GM23338 (cell line): ENCODE measurements around the gene RIC8B.

ENCODE experiments used
- CREB1 ChIP-seq: fragments of 250-450 bp; sonication (Bioruptor Pico); IDR thresholded peaks from 2 replicates; pipeline ENCODE4 v1.5.0; 2020; ENCODE audit warnings: low read depth, mild to moderate bottlenecking, moderate library complexity
- EZH2 ChIP-seq: fragments of 200-600 bp; sonication (generic); IDR thresholded peaks from one replicate; pipeline ENCODE4 v1.8.0; 2017; ENCODE audit warnings: antibody characterized with exemption, mild to moderate bottlenecking, low read depth; ENCODE audit not compliant: unreplicated experiment
- EZH2phosphoT487 ChIP-seq: fragments of 200-600 bp; sonication (generic); IDR thresholded peaks from one replicate; pipeline ENCODE4 v1.8.1; 2018; ENCODE audit warnings: antibody characterized with exemption; ENCODE audit not compliant: unreplicated experiment
- POLR2AphosphoS5 ChIP-seq: IDR thresholded peaks from 2 replicates; pipeline ENCODE4 v1.6.1; 2016; ENCODE audit warnings: antibody characterized with exemption, low read depth
- STAT1 ChIP-seq: IDR thresholded peaks from one replicate; pipeline ENCODE4 v1.6.1; 2016; ENCODE audit warnings: antibody characterized with exemption; ENCODE audit not compliant: unreplicated experiment
- ZNF114 ChIP-seq: fragments of 250-450 bp; sonication (Bioruptor Pico); IDR thresholded peaks from 2 replicates; pipeline ENCODE4 v1.5.0; 2020; ENCODE audit warnings: mild to moderate bottlenecking, moderate library complexity
- ZNF331 ChIP-seq: fragments of 250-450 bp; sonication (Bioruptor Pico); IDR thresholded peaks from 2 replicates; pipeline ENCODE4 v1.5.0; 2020; ENCODE audit warnings: low read depth, mild to moderate bottlenecking, moderate library complexity
- TF ChIP-seq, protein P1 (sequence below), 2 experiments: fragments of 200-600 bp in 1 of 2; sonication (generic) in 1 of 2; conservative IDR thresholded peaks; 2 replicates each; pipeline versions ENCODE4 v1.5.1 to v1.6.1; 2016 to 2017; ENCODE audit warnings: antibody characterized with exemption in 2 of 2, low read depth in 2 of 2, mild to moderate bottlenecking in 2 of 2, moderate library complexity in 1 of 2
- TF ChIP-seq, protein P2 (sequence below): IDR thresholded peaks from one replicate; pipeline ENCODE4 v1.6.1; 2018; ENCODE audit warnings: antibody characterized with exemption; ENCODE audit not compliant: unreplicated experiment

DNA sequence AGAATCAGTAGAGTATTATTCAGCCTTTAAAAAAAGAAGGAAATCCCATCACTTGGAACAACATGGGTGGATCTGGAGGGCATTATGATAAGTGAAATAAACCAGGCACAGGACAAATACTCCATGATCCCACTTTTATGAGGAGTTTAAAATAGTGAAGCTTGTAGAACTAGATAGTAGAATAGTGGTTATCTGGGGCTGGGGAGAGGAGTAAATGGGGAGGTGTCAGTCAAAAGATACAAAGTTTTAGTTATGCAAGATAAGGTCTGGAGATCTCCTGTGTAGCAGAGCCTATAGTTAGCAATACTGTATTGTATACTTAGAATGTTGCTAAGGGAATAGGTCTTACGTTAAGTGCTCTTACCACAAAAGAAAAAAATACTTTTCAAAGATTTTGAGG is 64.9 kb downstream of the RIC8B start:
- TF ChIP-seq, protein P1, sequence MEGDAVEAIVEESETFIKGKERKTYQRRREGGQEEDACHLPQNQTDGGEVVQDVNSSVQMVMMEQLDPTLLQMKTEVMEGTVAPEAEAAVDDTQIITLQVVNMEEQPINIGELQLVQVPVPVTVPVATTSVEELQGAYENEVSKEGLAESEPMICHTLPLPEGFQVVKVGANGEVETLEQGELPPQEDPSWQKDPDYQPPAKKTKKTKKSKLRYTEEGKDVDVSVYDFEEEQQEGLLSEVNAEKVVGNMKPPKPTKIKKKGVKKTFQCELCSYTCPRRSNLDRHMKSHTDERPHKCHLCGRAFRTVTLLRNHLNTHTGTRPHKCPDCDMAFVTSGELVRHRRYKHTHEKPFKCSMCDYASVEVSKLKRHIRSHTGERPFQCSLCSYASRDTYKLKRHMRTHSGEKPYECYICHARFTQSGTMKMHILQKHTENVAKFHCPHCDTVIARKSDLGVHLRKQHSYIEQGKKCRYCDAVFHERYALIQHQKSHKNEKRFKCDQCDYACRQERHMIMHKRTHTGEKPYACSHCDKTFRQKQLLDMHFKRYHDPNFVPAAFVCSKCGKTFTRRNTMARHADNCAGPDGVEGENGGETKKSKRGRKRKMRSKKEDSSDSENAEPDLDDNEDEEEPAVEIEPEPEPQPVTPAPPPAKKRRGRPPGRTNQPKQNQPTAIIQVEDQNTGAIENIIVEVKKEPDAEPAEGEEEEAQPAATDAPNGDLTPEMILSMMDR (conservative IDR thresholded peaks at IDR 0.05; ENCODE audit: low read depth in 2 of 2): no peak
- TF ChIP-seq POLR2AphosphoS5: no peak
- TF ChIP-seq ZNF114: no peak
- TF ChIP-seq, protein P2, sequence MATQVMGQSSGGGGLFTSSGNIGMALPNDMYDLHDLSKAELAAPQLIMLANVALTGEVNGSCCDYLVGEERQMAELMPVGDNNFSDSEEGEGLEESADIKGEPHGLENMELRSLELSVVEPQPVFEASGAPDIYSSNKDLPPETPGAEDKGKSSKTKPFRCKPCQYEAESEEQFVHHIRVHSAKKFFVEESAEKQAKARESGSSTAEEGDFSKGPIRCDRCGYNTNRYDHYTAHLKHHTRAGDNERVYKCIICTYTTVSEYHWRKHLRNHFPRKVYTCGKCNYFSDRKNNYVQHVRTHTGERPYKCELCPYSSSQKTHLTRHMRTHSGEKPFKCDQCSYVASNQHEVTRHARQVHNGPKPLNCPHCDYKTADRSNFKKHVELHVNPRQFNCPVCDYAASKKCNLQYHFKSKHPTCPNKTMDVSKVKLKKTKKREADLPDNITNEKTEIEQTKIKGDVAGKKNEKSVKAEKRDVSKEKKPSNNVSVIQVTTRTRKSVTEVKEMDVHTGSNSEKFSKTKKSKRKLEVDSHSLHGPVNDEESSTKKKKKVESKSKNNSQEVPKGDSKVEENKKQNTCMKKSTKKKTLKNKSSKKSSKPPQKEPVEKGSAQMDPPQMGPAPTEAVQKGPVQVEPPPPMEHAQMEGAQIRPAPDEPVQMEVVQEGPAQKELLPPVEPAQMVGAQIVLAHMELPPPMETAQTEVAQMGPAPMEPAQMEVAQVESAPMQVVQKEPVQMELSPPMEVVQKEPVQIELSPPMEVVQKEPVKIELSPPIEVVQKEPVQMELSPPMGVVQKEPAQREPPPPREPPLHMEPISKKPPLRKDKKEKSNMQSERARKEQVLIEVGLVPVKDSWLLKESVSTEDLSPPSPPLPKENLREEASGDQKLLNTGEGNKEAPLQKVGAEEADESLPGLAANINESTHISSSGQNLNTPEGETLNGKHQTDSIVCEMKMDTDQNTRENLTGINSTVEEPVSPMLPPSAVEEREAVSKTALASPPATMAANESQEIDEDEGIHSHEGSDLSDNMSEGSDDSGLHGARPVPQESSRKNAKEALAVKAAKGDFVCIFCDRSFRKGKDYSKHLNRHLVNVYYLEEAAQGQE: no peak
- no peak for TF ChIP-seq EZH2
- no peak for TF ChIP-seq CREB1 (CRISPR knock-in tag)
- no peak for TF ChIP-seq EZH2phosphoT487
- no peak for TF ChIP-seq ZNF331
- no peak for TF ChIP-seq STAT1
